Uterus (tissue), 4 donors: ENCODE results near the gene SHISA9. TPM values are rescaled to one million over a fixed set of nuclear protein-coding genes. Genes with fewer than 3 reads are reported as not detected.

ENCODE experiments used
- DNase-seq, 2 donors: peaks; one replicate each; pipeline ENCODE4 v3.0.0-alpha.2; 2019 to 2020
- H3K27ac ChIP-seq, 2 donors: fragments of 200-600 bp; sonication (generic); 1 replicate in 1 of 2; 2 replicates in 1 of 2; pipeline ENCODE4 v1.5.1; 2016 to 2018
- H3K27me3 ChIP-seq, 2 donors: fragments of 200-600 bp; sonication (generic); one replicate each; pipeline ENCODE4 v1.5.1; 2018 to 2019; ENCODE audit warnings: control low read depth in 1 of 2
- H3K36me3 ChIP-seq, 2 donors: fragments of 200-600 bp; sonication (generic); one replicate each; pipeline ENCODE4 v1.5.1; 2019; ENCODE audit warnings: control low read depth in 1 of 2
- H3K4me1 ChIP-seq, 2 donors: fragments of 200-600 bp; sonication (generic); one replicate each; pipeline ENCODE4 v1.5.1; 2018 to 2019; ENCODE audit warnings: control low read depth in 1 of 2
- H3K4me3 ChIP-seq, 2 donors: fragments of 200-600 bp; sonication (generic); 1 replicate in 1 of 2; 2 replicates in 1 of 2; pipeline ENCODE4 v1.5.1; 2018 to 2019; ENCODE audit warnings: mild to moderate bottlenecking in 1 of 2
- H3K9me3 ChIP-seq, 2 donors: fragments of 200-600 bp; sonication (generic); one replicate each; pipeline ENCODE4 v1.5.1; 2019; ENCODE audit warnings: control low read depth in 1 of 2
- CTCF ChIP-seq, 4 experiments: fragments of 200-600 bp in 2 of 4; fragments of 450-650 bp in 2 of 4; sonication (generic) in 2 of 4; IDR thresholded peaks; one replicate each; pipeline ENCODE4 v1.5.1; 2016 to 2019; ENCODE audit warnings: antibody characterized with exemption in 4 of 4, mild to moderate bottlenecking in 2 of 4, moderate library complexity in 1 of 4
- POLR2A ChIP-seq, 2 donors: fragments of 450-650 bp; IDR thresholded peaks; one replicate each; pipeline ENCODE4 v1.6.1; 2016; ENCODE audit warnings: antibody characterized with exemption in 2 of 2, mild to moderate bottlenecking in 1 of 2, moderate library complexity in 1 of 2
- intact Hi-C: fragments of 100-400 bp; cut with DNase I; formaldehyde crosslinking; loops from one replicate; pipeline ENCODE4 v1.15.1; 2023; ENCODE audit warnings: low total_unique reads
- total RNA-seq, 4 donors: library from RNA; depleted of rRNA in 3 of 4; stranded (reverse); fragments of >200 nt in 3 of 4; gene quantifications; one replicate each; pipeline versions ENCODE4 v1.1.0 to v1.2.4, GENCODE V29; 2014 to 2023
- donor health status: DM: yes; HTN: yes; CAD: no.

The SHISA9 gene
- total RNA-seq, 4 donors from 2014 or later = 0.27 TPM; not detected in 3

- TF ChIP-seq CTCF (IDR thresholded peaks at IDR 0.05) (no peak), POLR2A (IDR thresholded peaks at IDR 0.05) (no peak)
- Histone ChIP-seq H3K9me3 (no peaks in the 10 kb centered on the region), H3K4me1 (no peaks in the 10 kb centered on the region), H3K27ac (no peak overlapping the region), H3K27me3 (no peaks in the 10 kb centered on the region), H3K36me3 (no peaks in the 10 kb centered on the region), H3K4me3 (no peak overlapping the region)
- DNase-seq = no peak
- intact Hi-C loops = no loop called here
These were observed 340.8 kb downstream of the SHISA9 start for GRCh38 chr16:13242201-13242600.

GRCh38 chr16:13244770-13245169 lies 343.4 kb downstream of the SHISA9 start:
- H3K4me1 ChIP-seq = no peaks in the 10 kb centered on the region
- no peak overlapping the region for H3K27ac ChIP-seq
- no peak for DNase-seq
- no peaks in the 10 kb centered on the region for H3K36me3 ChIP-seq
- no peak for TF ChIP-seq POLR2A (IDR thresholded peaks at IDR 0.05)
- no peak for TF ChIP-seq CTCF (IDR thresholded peaks at IDR 0.05)
- no peak overlapping the region for H3K4me3 ChIP-seq
- H3K27me3 ChIP-seq = no peaks in the 10 kb centered on the region
- H3K9me3 ChIP-seq = no peaks in the 10 kb centered on the region
- intact Hi-C loops = no loop called here

GRCh38 chr16:13245713-13246377 lies 344.4 kb downstream of the SHISA9 start:
- DNase-seq = no peak
- H3K4me1 ChIP-seq = no peaks in the 10 kb centered on the region
- intact Hi-C loops = no loop called here

GRCh38 chr16:13254998-13255614 lies 353.7 kb downstream of the SHISA9 start:
- H3K36me3 ChIP-seq = no peaks in the 10 kb centered on the region
- no peaks in the 10 kb centered on the region for H3K27me3 ChIP-seq
- DNase-seq = no peak
- no peaks in the 10 kb centered on the region for H3K4me1 ChIP-seq
- TF ChIP-seq CTCF (IDR thresholded peaks at IDR 0.05) (no peak), POLR2A (IDR thresholded peaks at IDR 0.05) (no peak)
- intact Hi-C loops = no loop called here
- H3K9me3 ChIP-seq = no peaks in the 10 kb centered on the region
- H3K4me3 ChIP-seq = no peak overlapping the region
- no peak overlapping the region for H3K27ac ChIP-seq

More at GRCh38 chr16:13245713-13246377, 344.4 kb downstream of the SHISA9 start:
- no peaks in the 10 kb centered on the region for H3K36me3 ChIP-seq
- H3K9me3 ChIP-seq = no peaks in the 10 kb centered on the region
- no peak overlapping the region for H3K4me3 ChIP-seq
- no peak overlapping the region for H3K27ac ChIP-seq
- no peaks in the 10 kb centered on the region for H3K27me3 ChIP-seq
- no peak for TF ChIP-seq POLR2A (IDR thresholded peaks at IDR 0.05)
- no peak for TF ChIP-seq CTCF (IDR thresholded peaks at IDR 0.05)

GRCh38 chr16:13262270-13263090 lies 361.1 kb downstream of the SHISA9 start:
- Histone ChIP-seq H3K36me3 (no peaks in the 10 kb centered on the region), H3K27me3 (no peaks in the 10 kb centered on the region), H3K4me3 (no peak overlapping the region), H3K27ac (no peak overlapping the region), H3K9me3 (no peaks in the 10 kb centered on the region), H3K4me1 (no peaks in the 10 kb centered on the region)
- TF ChIP-seq CTCF (IDR thresholded peaks at IDR 0.05) (no peak), POLR2A (IDR thresholded peaks at IDR 0.05) (no peak)
- DNase-seq = no peak
- intact Hi-C loops = no loop called here
